Astrocyte of the spinal cord (primary cell): ENCODE results near the gene CRYGN.

Experiments
- DNase-seq: peaks from one replicate; pipeline ENCODE4 v3.0.0; 2011; ENCODE audit warnings: low read depth, low spot score
- H3K4me3 ChIP-seq: 2 replicates; pipeline ENCODE4 v1.5.1; 2011; ENCODE audit warnings: low read depth, mild to moderate bottlenecking, low read length, moderate library complexity
- CTCF ChIP-seq: IDR thresholded peaks from 2 replicates; pipeline ENCODE4 v1.5.1; 2012; ENCODE audit warnings: low read depth, mild to moderate bottlenecking, low read length, inconsistent platforms
- in situ Hi-C: cut with HindIII; loops from 2 replicates; pipeline ENCODE4 v1.10.0; 2017; ENCODE audit warnings: low sequenced_read_pairs

CRYGN gene

DNA sequence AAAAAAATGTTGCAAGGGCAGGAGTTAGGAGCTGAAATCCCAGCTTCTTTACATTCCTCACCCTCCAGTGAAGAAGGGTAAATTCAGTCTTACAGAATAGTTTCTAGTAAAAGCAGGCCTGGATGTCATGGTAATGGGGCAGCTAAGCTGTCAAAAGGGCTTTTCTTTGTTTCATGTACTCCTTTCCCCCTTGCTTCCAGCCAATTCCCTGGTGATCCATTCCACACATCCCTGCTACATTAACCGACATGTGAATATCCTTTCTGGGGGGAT is 43.7 kb upstream of the CRYGN start:
- TF ChIP-seq CTCF = no peak
- in situ Hi-C loops = no loop called here
- no peak for DNase-seq
- no peak overlapping the region for H3K4me3 ChIP-seq

DNA sequence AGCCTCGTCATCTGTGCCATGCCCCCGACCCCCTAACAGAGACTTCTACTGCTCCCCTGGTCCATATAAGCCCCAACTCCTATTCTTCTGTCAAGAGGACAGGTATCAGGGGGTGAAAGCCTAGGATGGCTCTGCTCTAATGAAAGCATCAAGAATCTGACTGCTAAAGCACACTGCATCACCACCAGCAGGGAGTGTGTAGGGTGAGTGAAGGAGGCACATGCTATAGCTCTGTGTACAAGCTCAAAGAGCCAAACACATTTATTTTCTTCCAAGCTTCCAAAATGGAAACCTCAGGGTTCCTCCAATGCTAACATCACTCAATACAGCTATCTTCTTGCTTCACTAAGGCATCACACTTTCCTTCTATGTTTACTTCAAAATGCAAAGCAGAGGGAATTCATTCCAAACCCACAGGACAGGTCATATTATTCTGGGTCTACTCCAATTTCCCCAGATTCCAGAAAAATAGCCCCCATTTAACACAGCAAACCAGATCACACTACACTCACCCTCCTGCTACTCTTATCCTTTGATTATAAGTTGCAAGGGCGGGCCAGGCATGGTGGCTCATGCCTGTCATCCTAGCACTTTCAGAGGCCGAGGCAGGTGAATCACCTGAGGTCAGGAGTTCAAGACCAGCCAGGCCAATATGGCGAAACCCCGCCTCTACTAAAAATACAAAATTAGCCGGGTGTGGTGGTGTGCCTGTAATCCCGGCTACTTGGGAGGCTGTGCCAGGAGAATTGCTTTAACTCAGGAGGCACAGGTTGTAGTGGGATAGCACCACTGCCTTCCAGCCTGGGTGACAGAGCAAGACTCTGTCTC is 43.2 kb upstream of the CRYGN start:
- in situ Hi-C loops = no loop called here
- H3K4me3 ChIP-seq = no peak overlapping the region
- TF ChIP-seq CTCF = no peak
- no peak for DNase-seq

- no peak for TF ChIP-seq CTCF
- DNase-seq = no peak
- H3K4me3 ChIP-seq = no peak overlapping the region
- in situ Hi-C loops = no loop called here
Observed at GRCh38 chr7:151481650-151482505, 41.9 kb upstream of the CRYGN start.

DNA sequence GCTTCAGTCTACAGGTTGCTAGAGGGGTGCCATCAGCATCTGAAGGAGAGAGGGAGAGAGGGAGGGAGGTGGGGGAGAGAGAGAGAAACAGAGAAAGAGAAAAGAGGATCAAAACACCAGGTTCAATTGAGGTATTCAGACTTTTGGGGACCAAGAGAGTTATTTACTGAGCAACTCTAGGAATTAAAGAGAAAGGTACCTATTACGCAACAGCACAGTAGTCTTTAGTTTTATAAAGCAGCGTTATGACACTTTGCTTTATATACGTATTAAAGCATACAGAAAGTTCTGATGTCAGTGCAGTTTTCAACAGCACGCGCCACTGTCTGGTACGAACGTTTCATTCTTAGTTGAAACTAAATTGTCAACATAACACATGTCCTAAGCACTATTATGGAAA is 37.9 kb upstream of the CRYGN start:
- H3K4me3 ChIP-seq = no peak overlapping the region
- no peak for DNase-seq
- in situ Hi-C loops = no loop called here
- no peak for TF ChIP-seq CTCF

DNA sequence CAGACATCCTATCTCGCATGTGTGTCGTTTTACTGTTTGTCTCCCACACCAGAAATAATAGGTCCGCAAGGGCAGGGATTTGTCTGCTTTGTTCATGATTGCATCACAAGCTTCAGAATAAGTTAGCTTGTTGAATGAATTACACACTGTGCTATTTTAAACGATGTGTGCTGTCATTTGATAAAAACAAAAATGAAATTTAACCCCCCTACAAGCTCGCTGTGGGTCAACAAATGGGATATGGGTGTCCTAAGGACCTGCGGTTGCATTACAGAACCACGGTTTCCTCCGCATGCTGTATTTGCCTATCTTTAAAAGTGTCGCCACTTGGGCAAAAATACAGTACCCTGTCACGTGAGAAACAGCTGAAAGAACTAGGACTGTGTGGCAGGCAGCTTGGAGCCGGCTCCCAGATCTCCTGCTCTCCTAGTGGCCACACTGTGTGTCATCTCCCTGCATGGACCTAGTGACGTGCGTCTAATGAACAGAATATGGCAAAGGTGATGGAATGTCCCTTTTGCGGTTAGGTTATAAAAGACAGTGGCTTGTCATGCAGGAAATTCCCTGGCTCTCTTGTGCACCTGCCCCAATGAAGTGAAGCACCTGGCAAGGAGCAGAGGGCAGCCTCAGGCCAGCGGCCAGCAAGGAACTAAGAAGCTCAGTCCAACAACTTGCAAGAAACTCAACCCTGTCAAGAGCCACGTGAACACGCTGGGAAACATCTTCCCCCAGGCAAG is 32.9 kb upstream of the CRYGN start:
- DNase-seq = peak; percentile 39
- H3K4me3 ChIP-seq = no peak overlapping the region
- in situ Hi-C loops = no loop called here
- TF ChIP-seq CTCF = no peak

GRCh38 chr7:151470711-151471110 is 30.8 kb upstream of the CRYGN start:
- no peak for DNase-seq
- H3K4me3 ChIP-seq = no peak overlapping the region
- in situ Hi-C loops = no loop called here
- no peak for TF ChIP-seq CTCF
